Sciatic nerve (tissue), 2 donors: ENCODE measurements around the gene CT45A7. TPM values are rescaled to one million over a fixed set of nuclear protein-coding genes. Genes with fewer than 3 reads are reported as not detected.
"Not testable (repeated sequence)": the region's sequence is repeated elsewhere in the genome, so short reads cannot be mapped to it uniquely, and the experiment has no call there.

Experiments
- ATAC-seq: fragments of 200-7000 bp; cut with Tn5 transposase; one replicate; pipeline ENCODE4 v1.9.1; 2020; ENCODE audit warnings: mild to moderate bottlenecking, moderate library complexity
- DNase-seq: peaks from one replicate; pipeline ENCODE4 v3.0.0-alpha.2; 2020; ENCODE audit warnings: low spot score
- intact Hi-C: fragments of 100-400 bp; cut with DNase I; formaldehyde crosslinking; loops from one replicate; pipeline ENCODE4 v1.14.2; 2022
- total RNA-seq: library from RNA; stranded (reverse); fragmentation: NEBNext Ultra II Directional; extraction: Animal tissue kit (Norgen Biotek cat#: 25700); gene quantifications from one replicate; pipeline ENCODE4 v1.2.1, GENCODE V29; 2021
- donor health status: DM: no; HTN: no; CAD: no.
- donor health status: DM: no; HTN: no; CAD: no.

Gene CT45A7
- total RNA-seq: not detected

- intact Hi-C loops, DNase-seq, ATAC-seq: not testable (repeated sequence)
Measured at GRCh38 chrX:135837180-135837579, at the start of gene CT45A7. TSS of gene CT45A7 (minus strand) at chrX:135837280. CDS start at chrX:135833533, 3,747 bp downstream.

GRCh38 chrX:135882741-135883140, 45.7 kb upstream of the CT45A7 start:
- intact Hi-C loops, DNase-seq, ATAC-seq: not testable (repeated sequence)

GRCh38 chrX:135871712-135872111, 34.6 kb upstream of the CT45A7 start, which contains the start of gene CT45A9:
TSS of gene CT45A9 (minus strand) at chrX:135871812. CDS start at chrX:135868061, 3,751 bp downstream.
- DNase-seq, ATAC-seq, intact Hi-C loops: not testable (repeated sequence)

GRCh38 chrX:135854438-135854837, 17.4 kb upstream of the CT45A7 start, which contains the start of gene CT45A8:
TSS of gene CT45A8 (minus strand) at chrX:135854538. CDS start at chrX:135850783, 3,755 bp downstream.
- ATAC-seq, DNase-seq, intact Hi-C loops: not testable (repeated sequence)

- ATAC-seq, DNase-seq, intact Hi-C loops: not testable (repeated sequence)
Measured at GRCh38 chrX:135819912-135820311, 17.2 kb downstream of the CT45A7 start, which contains the start of gene CT45A2. TSS of gene CT45A2 (minus strand) at chrX:135820012. CDS start at chrX:135816265, 3,747 bp downstream.

GRCh38 chrX:135802687-135803086, 34.4 kb downstream of the CT45A7 start, which contains the start of gene CT45A6:
TSS of gene CT45A6 (minus strand) at chrX:135802787. CDS start at chrX:135798993, 3,794 bp downstream.
- ATAC-seq, intact Hi-C loops, DNase-seq: not testable (repeated sequence)

- not testable (repeated sequence) for ATAC-seq, DNase-seq
Measured at GRCh38 chrX:135785403-135785802, 51.7 kb downstream of the CT45A7 start, which contains the start of gene CT45A5. TSS of gene CT45A5 (minus strand) at chrX:135785503. CDS start at chrX:135781729, 3,774 bp downstream.

More at GRCh38 chrX:135785403-135785802, 51.7 kb downstream of the CT45A7 start, which contains the start of gene CT45A5:
- intact Hi-C loops: not testable (repeated sequence)

Other genes starting within 250 kb of the CT45A7 start
- gene CT45A1, start 123.6 kb downstream of the CT45A7 start, total RNA-seq: not detected
- gene CT45A3, start 69.1 kb downstream of the CT45A7 start, total RNA-seq: not detected
- gene CT45A5, start 51.8 kb downstream of the CT45A7 start, total RNA-seq: not detected
- gene CT45A6, start 34.5 kb downstream of the CT45A7 start, total RNA-seq: not detected
- gene CT45A2, start 17.3 kb downstream of the CT45A7 start, total RNA-seq: not detected
- not detected for gene CT45A8, start 17.3 kb upstream of the CT45A7 start, total RNA-seq
- gene CT45A9, start 34.5 kb upstream of the CT45A7 start, total RNA-seq: not detected
- gene CT45A10, start 56.2 kb upstream of the CT45A7 start, total RNA-seq: not detected
- not detected for gene SAGE1, start 56.4 kb upstream of the CT45A7 start, total RNA-seq
- gene MMGT1, start 136.7 kb upstream of the CT45A7 start, total RNA-seq: 26.9 TPM
- gene SLC9A6, start 148.2 kb upstream of the CT45A7 start, total RNA-seq: 21.4 TPM